GM23338 (cell line): ENCODE measurements around the gene DMGDH. TPM values are rescaled to one million over a fixed set of nuclear protein-coding genes. Genes with fewer than 3 reads are reported as not detected.

Source experiments
- ATAC-seq: fragments of 200-7000 bp; cut with Tn5 transposase; 3 replicates; pipeline ENCODE4 v1.9.1; 2020
- DNase-seq: peaks from one replicate; pipeline ENCODE4 v3.0.0-alpha.2; 2015; ENCODE audit warnings: low spot score
- H2AFZ ChIP-seq: fragments of 200-600 bp; sonication (generic); 2 replicates; pipeline ENCODE4 v1.8.0; 2016; ENCODE audit warnings: antibody characterized with exemption, mild to moderate bottlenecking, moderate library complexity
- H3F3A ChIP-seq: fragments of 200-600 bp; sonication (generic); replicated peaks from 2 replicates; pipeline ENCODE4 v1.8.0; 2017; ENCODE audit warnings: antibody characterized with exemption, mixed run types, low read depth
- H3K27ac ChIP-seq: fragments of 200-600 bp; sonication (generic); 2 replicates; pipeline ENCODE4 v1.6.1; 2016; ENCODE audit warnings: low read depth
- H3K27me3 ChIP-seq: fragments of 200-600 bp; sonication (generic); 2 replicates; pipeline ENCODE4 v1.8.0; 2016; ENCODE audit warnings: mild to moderate bottlenecking, mixed run types, moderate library complexity; ENCODE audit not compliant: insufficient read depth
- H3K36me3 ChIP-seq: fragments of 200-600 bp; sonication (generic); 2 replicates; pipeline ENCODE4 v1.8.0; 2016; ENCODE audit warnings: mild to moderate bottlenecking; ENCODE audit not compliant: insufficient read depth
- H3K4me1 ChIP-seq: fragments of 200-600 bp; sonication (generic); 2 replicates; pipeline ENCODE4 v1.8.0; 2016; ENCODE audit warnings: mild to moderate bottlenecking, moderate library complexity; ENCODE audit not compliant: insufficient read depth
- H3K4me2 ChIP-seq: fragments of 200-600 bp; sonication (generic); 2 replicates; pipeline ENCODE4 v1.7.1; 2017; ENCODE audit warnings: mixed run types
- H3K4me3 ChIP-seq: fragments of 200-600 bp; sonication (generic); 2 replicates; pipeline ENCODE4 v1.6.1; 2016; ENCODE audit warnings: mixed run types
- H3K79me2 ChIP-seq: fragments of 200-600 bp; sonication (generic); replicated peaks from 2 replicates; pipeline ENCODE4 v1.8.0; 2017; ENCODE audit warnings: mild to moderate bottlenecking; ENCODE audit not compliant: insufficient read depth
- H3K9me2 ChIP-seq: fragments of 200-600 bp; sonication (generic); 2 replicates; pipeline ENCODE4 v1.8.0; 2017; ENCODE audit not compliant: insufficient read depth
- H4K20me1 ChIP-seq: fragments of 200-600 bp; sonication (generic); replicated peaks from 2 replicates; pipeline ENCODE4 v1.8.0; 2017; ENCODE audit warnings: mild to moderate bottlenecking; ENCODE audit not compliant: insufficient read depth
- H3K27ac Mint-ChIP-seq: 2 replicates; pipeline ENCODE4 v1.8.0; 2020; ENCODE audit warnings: inconsistent platforms, mild to moderate bottlenecking, moderate library complexity, mixed read lengths
- H3K27me3 Mint-ChIP-seq: 3 replicates; pipeline ENCODE4 v1.8.0; 2022; ENCODE audit warnings: low read depth, mild to moderate bottlenecking, moderate library complexity, mixed read lengths, inconsistent platforms; ENCODE audit not compliant: insufficient read depth, poor library complexity
- H3K36me3 Mint-ChIP-seq: 3 replicates; pipeline ENCODE4 v1.8.0; 2021; ENCODE audit warnings: low read depth, mild to moderate bottlenecking, inconsistent platforms, moderate library complexity, mixed read lengths
- H3K4me1 Mint-ChIP-seq: 3 replicates; pipeline ENCODE4 v1.8.0; 2020; ENCODE audit warnings: mild to moderate bottlenecking, inconsistent platforms, mixed read lengths
- H3K4me3 Mint-ChIP-seq: 3 replicates; pipeline ENCODE4 v1.8.0; 2021; ENCODE audit warnings: moderate library complexity, mild to moderate bottlenecking, inconsistent platforms, mixed read lengths
- H3K9me3 Mint-ChIP-seq: 3 replicates; pipeline ENCODE4 v1.8.0; 2020; ENCODE audit warnings: moderate library complexity, mild to moderate bottlenecking, inconsistent platforms, mixed read lengths
- JUNB ChIP-seq: IDR thresholded peaks from one replicate; pipeline ENCODE4 v1.6.1; 2016; ENCODE audit warnings: antibody characterized with exemption; ENCODE audit not compliant: unreplicated experiment
- NANOG ChIP-seq: IDR thresholded peaks from 2 replicates; pipeline ENCODE4 v1.6.1; 2016; ENCODE audit warnings: antibody characterized with exemption, borderline replicate concordance
- ZNF114 ChIP-seq: fragments of 250-450 bp; sonication (Bioruptor Pico); IDR thresholded peaks from 2 replicates; pipeline ENCODE4 v1.5.0; 2020; ENCODE audit warnings: mild to moderate bottlenecking, moderate library complexity
- ZNF462 ChIP-seq: fragments of 250-450 bp; sonication (Bioruptor Pico); IDR thresholded peaks from 2 replicates; pipeline ENCODE4 v1.5.0; 2020; ENCODE audit warnings: mild to moderate bottlenecking, moderate library complexity
- polyA plus RNA-seq: library from polyadenylated mRNA; unstranded; fragments of >200 nt; fragmentation: Nextera tagmentation; extraction: Ambion mirVana; gene quantifications from 2 replicates; pipeline ENCODE4 v1.2.1, GENCODE V29; 2016
- total RNA-seq: library from RNA; depleted of rRNA; stranded (reverse); fragments of >200 nt; shearing (Covaris generic); gene quantifications from 2 replicates; pipeline ENCODE4 v1.2.3, GENCODE V29; 2014

DMGDH gene
- total and polyA plus RNA-seq, 2 experiments from 2014 or later = 0.52 to 0.63 TPM

- TF ChIP-seq ZNF462 = no peak
- no peak for TF ChIP-seq ZNF114 (CRISPR knock-in tag)
- no peak for TF ChIP-seq NANOG
Measured at GRCh38 chr5:79093762-79094161, 24.3 kb upstream of the DMGDH start (continued).

- TF ChIP-seq JUNB (no peak), ZNF114 (CRISPR knock-in tag) (no peak), ZNF462 (no peak)
- DNase-seq = no peak
Measured at GRCh38 chr5:79091064-79091463, 21.6 kb upstream of the DMGDH start.

More at GRCh38 chr5:79091064-79091463, 21.6 kb upstream of the DMGDH start:
- H3K27me3 Mint-ChIP-seq = no peaks in the 10 kb centered on the region
- Histone ChIP-seq H4K20me1 (no peaks in the 10 kb centered on the region), H3K27ac (no peak overlapping the region), H3K36me3 (no peaks in the 10 kb centered on the region), H2AFZ (no peak overlapping the region), H3K9me2 (no peaks in the 10 kb centered on the region), H3K79me2 (no peaks in the 10 kb centered on the region), H3F3A (no peaks in the 10 kb centered on the region), H3K4me3 (no peak overlapping the region), H3K27me3 (no peaks in the 10 kb centered on the region), H3K4me2 (no peak overlapping the region), H3K4me1 (no peaks in the 10 kb centered on the region)
- ATAC-seq = no peak
- H3K9me3 Mint-ChIP-seq = peaks cover 2% of the 10 kb centered on the region; the same call in 1 of the 3 replicates
- H3K27ac Mint-ChIP-seq = no peak overlapping the region
- no peaks in the 10 kb centered on the region; the same call in 2 of the 3 replicates for H3K4me1 Mint-ChIP-seq
- H3K36me3 Mint-ChIP-seq = no peaks in the 10 kb centered on the region
- no peak overlapping the region for H3K4me3 Mint-ChIP-seq
